GM19238 (cell line): ENCODE measurements around the gene CDH4.

Experiments used
- DNase-seq: peaks from one replicate; pipeline ENCODE4 v3.0.0; 2011; ENCODE audit warnings: low spot score; ENCODE audit not compliant: insufficient read length

CDH4 gene

GRCh38 chr20:61626412-61626811 lies 374.4 kb downstream of the CDH4 start:
- no peak for DNase-seq

GRCh38 chr20:61627791-61628415 lies 375.8 kb downstream of the CDH4 start:
- DNase-seq, result no peak

- no peak for DNase-seq
Measured at GRCh38 chr20:61628480-61628879, 376.4 kb downstream of the CDH4 start.

- no peak for DNase-seq
Measured at GRCh38 chr20:61628901-61629601, 377.0 kb downstream of the CDH4 start.

GRCh38 chr20:61629602-61630390 lies 377.7 kb downstream of the CDH4 start:
- DNase-seq, result no peak

- DNase-seq, result no peak
Measured at GRCh38 chr20:61630391-61630650, 378.3 kb downstream of the CDH4 start.

- DNase-seq, result no peak
Measured at GRCh38 chr20:61630816-61631215, 378.8 kb downstream of the CDH4 start.

GRCh38 chr20:61631751-61632150 lies 379.7 kb downstream of the CDH4 start:
- no peak for DNase-seq

GRCh38 chr20:61633004-61633403 lies 380.9 kb downstream of the CDH4 start:
- DNase-seq, result no peak

GRCh38 chr20:61634376-61635145 lies 382.5 kb downstream of the CDH4 start:
- no peak for DNase-seq

GRCh38 chr20:61635721-61636455 lies 383.8 kb downstream of the CDH4 start:
- no peak for DNase-seq

GRCh38 chr20:61636531-61637116 lies 384.6 kb downstream of the CDH4 start:
- no peak for DNase-seq

- no peak for DNase-seq
Measured at GRCh38 chr20:61638802-61639585, 386.9 kb downstream of the CDH4 start.

- no peak for DNase-seq
Measured at GRCh38 chr20:61640131-61640870, 388.2 kb downstream of the CDH4 start.

- DNase-seq, result no peak
Measured at GRCh38 chr20:61640871-61641245, 388.8 kb downstream of the CDH4 start.

- DNase-seq, result no peak
Measured at GRCh38 chr20:61643656-61644377, 391.8 kb downstream of the CDH4 start.

- DNase-seq, result no peak
Measured at GRCh38 chr20:61644378-61645076, 392.5 kb downstream of the CDH4 start.

- no peak for DNase-seq
Measured at GRCh38 chr20:61645732-61646131, 393.7 kb downstream of the CDH4 start.
